Liver (tissue), 9 donors: ENCODE data around the gene PKD2L1. TPM values are rescaled to one million over a fixed set of nuclear protein-coding genes. Genes with fewer than 3 reads are reported as not detected.

Experiments used
- DNase-seq: peaks from one replicate; pipeline ENCODE4 v3.0.0-alpha.2; 2017; ENCODE audit warnings: low spot score
- H3K27ac ChIP-seq, 2 donors: one replicate each; pipeline ENCODE4 v1.7.0; 2013; ENCODE audit warnings: inconsistent platforms in 2 of 2, low read length in 2 of 2, control low read depth in 1 of 2, low read depth in 1 of 2, mild to moderate bottlenecking in 1 of 2
- H3K27me3 ChIP-seq, 4 donors: one replicate each; pipeline versions ENCODE4 v1.6.1 to v1.7.0; 2013; ENCODE audit warnings: low read length in 3 of 4, inconsistent platforms in 1 of 4, mild to moderate bottlenecking in 1 of 4, moderate library complexity in 1 of 4; ENCODE audit not compliant: control insufficient read depth in 4 of 4, insufficient read depth in 4 of 4
- H3K36me3 ChIP-seq, 4 donors: one replicate each; pipeline versions ENCODE4 v1.6.1 to v1.7.0; 2013; ENCODE audit warnings: low read length in 3 of 4, mild to moderate bottlenecking in 3 of 4, low read depth in 1 of 4, moderate library complexity in 1 of 4; ENCODE audit not compliant: control insufficient read depth in 4 of 4, insufficient read depth in 3 of 4
- H3K4me1 ChIP-seq, 4 donors: one replicate each; pipeline versions ENCODE4 v1.6.1 to v1.7.0; 2013; ENCODE audit warnings: low read length in 3 of 4, mild to moderate bottlenecking in 3 of 4, moderate library complexity in 1 of 4; ENCODE audit not compliant: control insufficient read depth in 4 of 4, insufficient read depth in 4 of 4
- H3K4me3 ChIP-seq, 3 donors: one replicate each; pipeline versions ENCODE4 v1.6.1 to v1.7.0; 2013; ENCODE audit warnings: low read length in 3 of 3, control low read depth in 1 of 3, low read depth in 1 of 3, mild to moderate bottlenecking in 1 of 3
- H3K9ac ChIP-seq, 2 donors: one replicate each; pipeline ENCODE4 v1.7.0; 2013; ENCODE audit warnings: low read length in 2 of 2, mild to moderate bottlenecking in 2 of 2, moderate library complexity in 2 of 2, control low read depth in 1 of 2, low read depth in 1 of 2
- H3K9me3 ChIP-seq, 4 donors: one replicate each; pipeline versions ENCODE4 v1.6.1 to v1.7.0; 2013; ENCODE audit warnings: low read length in 3 of 4; ENCODE audit not compliant: control insufficient read depth in 4 of 4
- EGR1 ChIP-seq, 2 donors: IDR thresholded peaks; 2 replicates each; pipeline ENCODE4 v1.6.1; 2016 to 2018; ENCODE audit warnings: antibody characterized with exemption in 2 of 2, low read depth in 2 of 2
- FOXA1 ChIP-seq: IDR thresholded peaks from 2 replicates; pipeline ENCODE4 v1.6.1; 2016; ENCODE audit warnings: antibody characterized with exemption
- FOXA2 ChIP-seq: IDR thresholded peaks from 2 replicates; pipeline ENCODE4 v1.6.1; 2016; ENCODE audit warnings: antibody characterized with exemption
- GABPA ChIP-seq, 2 donors: IDR thresholded peaks in 1 of 2; conservative IDR thresholded peaks in 1 of 2; 2 replicates each; pipeline ENCODE4 v1.6.1; 2016; ENCODE audit warnings: antibody characterized with exemption in 2 of 2, mild to moderate bottlenecking in 1 of 2, moderate library complexity in 1 of 2
- HNF4A ChIP-seq, 2 donors: conservative IDR thresholded peaks; 2 replicates each; pipeline ENCODE4 v1.6.1; 2016; ENCODE audit warnings: antibody characterized with exemption in 2 of 2, mild to moderate bottlenecking in 2 of 2
- HNF4G ChIP-seq: IDR thresholded peaks from 2 replicates; pipeline ENCODE4 v1.6.1; 2016; ENCODE audit warnings: antibody characterized with exemption
- JUND ChIP-seq, 2 donors: IDR thresholded peaks; 2 replicates each; pipeline ENCODE4 v1.6.1; 2016; ENCODE audit warnings: antibody characterized with exemption in 2 of 2
- MAX ChIP-seq: IDR thresholded peaks from 2 replicates; pipeline ENCODE4 v1.6.1; 2016; ENCODE audit warnings: antibody characterized with exemption
- NR2F2 ChIP-seq: IDR thresholded peaks from 2 replicates; pipeline ENCODE4 v1.6.1; 2016; ENCODE audit warnings: antibody characterized with exemption
- RAD21 ChIP-seq, 2 donors: IDR thresholded peaks; 2 replicates each; pipeline ENCODE4 v1.6.1; 2016; ENCODE audit warnings: antibody characterized with exemption in 2 of 2, mild to moderate bottlenecking in 2 of 2
- REST ChIP-seq: IDR thresholded peaks from 2 replicates; pipeline ENCODE4 v1.6.1; 2016; ENCODE audit warnings: antibody characterized with exemption, mild to moderate bottlenecking
- RXRA ChIP-seq, 2 donors: IDR thresholded peaks; 2 replicates each; pipeline ENCODE4 v1.6.1; 2017 to 2018; ENCODE audit warnings: antibody characterized with exemption in 2 of 2, mild to moderate bottlenecking in 1 of 2
- SP1 ChIP-seq: IDR thresholded peaks from 2 replicates; pipeline ENCODE4 v1.6.1; 2018; ENCODE audit warnings: antibody characterized with exemption, mild to moderate bottlenecking
- TAF1 ChIP-seq: conservative IDR thresholded peaks from 2 replicates; pipeline ENCODE4 v1.6.1; 2016; ENCODE audit warnings: antibody characterized with exemption, mild to moderate bottlenecking
- YY1 ChIP-seq: IDR thresholded peaks from 2 replicates; pipeline ENCODE4 v1.6.1; 2016; ENCODE audit warnings: antibody characterized with exemption, mild to moderate bottlenecking
- ZBTB33 ChIP-seq: IDR thresholded peaks from 2 replicates; pipeline ENCODE4 v1.6.1; 2016; ENCODE audit warnings: antibody characterized with exemption
- WGBS: extraction: QIAGEN DNeasy Blood & Tissue Kit; methylation state at CpG from one replicate; pipeline ENCODE4 v1.1.7; 2013; 5-methylcytosine and 5-hydroxymethylcytosine counted together
- polyA plus RNA-seq, 2 donors: library from polyadenylated mRNA; stranded (reverse) in 1 of 2; unstranded in 1 of 2; fragments of 200-250 nt in 1 of 2; fragments of >200 nt in 1 of 2; fragmentation: Nextera tagmentation in 1 of 2; extraction: Ambion mirVana in 1 of 2; gene quantifications; one replicate each; pipeline versions ENCODE4 v1.2.1 to v1.2.3, GENCODE V29; 2013 to 2015
- total RNA-seq, 2 donors: library from RNA; depleted of rRNA; stranded (reverse); fragments of >200 nt; gene quantifications; one replicate each; pipeline ENCODE4 v1.2.3, GENCODE V29; 2014
- TF ChIP-seq, protein P1 (sequence below): IDR thresholded peaks from 2 replicates; pipeline ENCODE4 v1.6.1; 2016; ENCODE audit warnings: antibody characterized with exemption
- TF ChIP-seq, protein P2 (sequence below): fragments of 150-350 bp; IDR thresholded peaks from 2 replicates; pipeline ENCODE4 v1.5.1; 2017; ENCODE audit warnings: improper control_type of control experiment, low read depth, low read length; ENCODE audit not compliant: missing input control
- donor health status: healthy.
- donor health status: healthy.
- donor health status: healthy.
- donor health status: healthy.
- donor health status: healthy.

The PKD2L1 gene
- total and polyA plus RNA-seq, 4 donors: 0.06 to 0.15 (median 0.11) TPM

- Histone ChIP-seq H3K27me3 (no peaks in the 10 kb centered on the region), H3K4me3 (peak overlapping the region; percentile 50 to 68 (median 66)), H3K27ac (peak overlapping the region; percentile 100), H3K9me3 (no peaks in the 10 kb centered on the region), H3K4me1 (peaks cover 10 to 40% (median 13%) of the 10 kb centered on the region in 4 donors), H3K9ac (peak overlapping the region; percentile 98 to 100), H3K36me3 (peaks cover 0 to 1% (median 0%) of the 10 kb centered on the region in 4 donors)
- TF ChIP-seq, protein P1, sequence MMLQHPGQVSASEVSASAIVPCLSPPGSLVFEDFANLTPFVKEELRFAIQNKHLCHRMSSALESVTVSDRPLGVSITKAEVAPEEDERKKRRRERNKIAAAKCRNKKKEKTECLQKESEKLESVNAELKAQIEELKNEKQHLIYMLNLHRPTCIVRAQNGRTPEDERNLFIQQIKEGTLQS: peak; percentile 84
- peak; percentile 69 for TF ChIP-seq FOXA2
- peak; percentile 96 for TF ChIP-seq SP1
- TF ChIP-seq JUND (IDR thresholded peaks at IDR 0.05): peak; percentile 62 to 83
- TF ChIP-seq, protein P2, sequence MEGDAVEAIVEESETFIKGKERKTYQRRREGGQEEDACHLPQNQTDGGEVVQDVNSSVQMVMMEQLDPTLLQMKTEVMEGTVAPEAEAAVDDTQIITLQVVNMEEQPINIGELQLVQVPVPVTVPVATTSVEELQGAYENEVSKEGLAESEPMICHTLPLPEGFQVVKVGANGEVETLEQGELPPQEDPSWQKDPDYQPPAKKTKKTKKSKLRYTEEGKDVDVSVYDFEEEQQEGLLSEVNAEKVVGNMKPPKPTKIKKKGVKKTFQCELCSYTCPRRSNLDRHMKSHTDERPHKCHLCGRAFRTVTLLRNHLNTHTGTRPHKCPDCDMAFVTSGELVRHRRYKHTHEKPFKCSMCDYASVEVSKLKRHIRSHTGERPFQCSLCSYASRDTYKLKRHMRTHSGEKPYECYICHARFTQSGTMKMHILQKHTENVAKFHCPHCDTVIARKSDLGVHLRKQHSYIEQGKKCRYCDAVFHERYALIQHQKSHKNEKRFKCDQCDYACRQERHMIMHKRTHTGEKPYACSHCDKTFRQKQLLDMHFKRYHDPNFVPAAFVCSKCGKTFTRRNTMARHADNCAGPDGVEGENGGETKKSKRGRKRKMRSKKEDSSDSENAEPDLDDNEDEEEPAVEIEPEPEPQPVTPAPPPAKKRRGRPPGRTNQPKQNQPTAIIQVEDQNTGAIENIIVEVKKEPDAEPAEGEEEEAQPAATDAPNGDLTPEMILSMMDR: no peak
- TF ChIP-seq REST: peak; percentile 90
- peak; percentile 23 for TF ChIP-seq ZBTB33
- peak; percentile 55 for TF ChIP-seq MAX
- TF ChIP-seq FOXA1: peak; percentile 55
- TF ChIP-seq HNF4G: no peak
- peak; percentile 91 for TF ChIP-seq YY1
- peak; percentile 64 for TF ChIP-seq NR2F2
- TF ChIP-seq GABPA (IDR thresholded peaks at IDR 0.05 in 1 of 2, conservative IDR thresholded peaks at IDR 0.05 in 1 of 2): peak in 1 of 2 donors; percentile 55
- TF ChIP-seq HNF4A (conservative IDR thresholded peaks at IDR 0.05): peak in 1 of 2 donors; percentile 44
- TF ChIP-seq RXRA (IDR thresholded peaks at IDR 0.05): peak; percentile 97
- TF ChIP-seq TAF1: peak; percentile 60
- peak; percentile 91 to 94 for TF ChIP-seq EGR1 (IDR thresholded peaks at IDR 0.05; ENCODE audit: low read depth in 2 of 2)
- peak; percentile 23 to 52 for TF ChIP-seq RAD21 (IDR thresholded peaks at IDR 0.05)
- DNase-seq: peak; percentile 94
- WGBS: under 1% methylated on average over 45 of the region's 45 CpGs
Observed at GRCh38 chr10:100373298-100374199, 43.5 kb upstream of the PKD2L1 start.
